ENCODE results near the gene PROSER2.

Gene PROSER2

GRCh38 chr10:11871466-11871865 is 48.3 kb downstream of the PROSER2 start:
- no peak for TF ChIP-seq CTCF (conservative IDR thresholded peaks at IDR 0.05; ENCODE audit: low read depth, low read length)
- no peak overlapping the region for H3K4me3 ChIP-seq (ENCODE audit: low read depth, low read length)
- peak; percentile 69 for DNase-seq (ENCODE audit: low read depth)

GRCh38 chr10:11874568-11875493 is 51.7 kb downstream of the PROSER2 start:
- peak; percentile 64 for DNase-seq (ENCODE audit: low read depth)
- H3K4me3 ChIP-seq (ENCODE audit: low read depth, low read length) = no peak overlapping the region
- no peak for TF ChIP-seq CTCF (conservative IDR thresholded peaks at IDR 0.05; ENCODE audit: low read depth, low read length)

GRCh38 chr10:11875494-11876281 is 52.5 kb downstream of the PROSER2 start:
- TF ChIP-seq CTCF (conservative IDR thresholded peaks at IDR 0.05; ENCODE audit: low read depth, low read length) = no peak
- DNase-seq (ENCODE audit: low read depth) = peak; percentile 82
- H3K4me3 ChIP-seq (ENCODE audit: low read depth, low read length) = no peak overlapping the region

GRCh38 chr10:11876324-11876723 is 53.2 kb downstream of the PROSER2 start:
- DNase-seq (ENCODE audit: low read depth) = no peak
- TF ChIP-seq CTCF (conservative IDR thresholded peaks at IDR 0.05; ENCODE audit: low read depth, low read length) = no peak
- no peak overlapping the region for H3K4me3 ChIP-seq (ENCODE audit: low read depth, low read length)

- H3K4me3 ChIP-seq (ENCODE audit: low read depth, low read length) = no peak overlapping the region
- no peak for TF ChIP-seq CTCF (conservative IDR thresholded peaks at IDR 0.05; ENCODE audit: low read depth, low read length)
- DNase-seq (ENCODE audit: low read depth) = no peak
These were observed 53.8 kb downstream of the PROSER2 start for GRCh38 chr10:11876805-11877590.

- H3K4me3 ChIP-seq (ENCODE audit: low read depth, low read length) = no peak overlapping the region
- TF ChIP-seq CTCF (conservative IDR thresholded peaks at IDR 0.05; ENCODE audit: low read depth, low read length) = no peak
- DNase-seq (ENCODE audit: low read depth) = no peak
These were observed 54.4 kb downstream of the PROSER2 start for GRCh38 chr10:11877591-11877905.

Data from choroid plexus epithelial cell (primary cell).